GM21381 (cell line): ENCODE data around the gene TFAP2E.
"Not testable (repeated sequence)": the region's sequence is repeated elsewhere in the genome, so short reads cannot be mapped to it uniquely, and the experiment has no call there.

Source experiments
- ATAC-seq: cut with Tn5 transposase; IDR thresholded peaks from one replicate; pipeline ENCODE4 v1.9.1; 2021; ENCODE audit warnings: mild to moderate bottlenecking, moderate library complexity; ENCODE audit not compliant: unreplicated experiment

TFAP2E gene

DNA sequence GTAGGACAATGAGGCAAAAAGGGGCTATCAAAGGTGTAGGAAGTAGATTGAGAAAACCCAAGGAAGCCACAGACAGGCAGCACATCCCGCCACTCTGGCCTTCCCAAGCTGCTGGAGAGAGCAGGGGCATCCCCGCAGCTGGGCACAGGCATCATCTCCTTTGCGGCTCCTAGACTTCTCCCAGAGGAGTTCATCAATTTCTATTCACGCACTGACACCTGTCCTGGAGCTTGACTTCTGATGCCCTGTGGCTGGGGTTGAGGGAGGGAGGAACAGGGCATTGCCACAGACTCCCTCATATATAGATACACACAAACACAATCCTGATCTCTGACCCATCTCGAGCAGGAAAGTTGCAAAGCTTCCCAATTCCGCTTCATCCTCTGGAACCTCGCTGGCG is 1.9 kb upstream of the TFAP2E start:
- no peak for ATAC-seq

DNA sequence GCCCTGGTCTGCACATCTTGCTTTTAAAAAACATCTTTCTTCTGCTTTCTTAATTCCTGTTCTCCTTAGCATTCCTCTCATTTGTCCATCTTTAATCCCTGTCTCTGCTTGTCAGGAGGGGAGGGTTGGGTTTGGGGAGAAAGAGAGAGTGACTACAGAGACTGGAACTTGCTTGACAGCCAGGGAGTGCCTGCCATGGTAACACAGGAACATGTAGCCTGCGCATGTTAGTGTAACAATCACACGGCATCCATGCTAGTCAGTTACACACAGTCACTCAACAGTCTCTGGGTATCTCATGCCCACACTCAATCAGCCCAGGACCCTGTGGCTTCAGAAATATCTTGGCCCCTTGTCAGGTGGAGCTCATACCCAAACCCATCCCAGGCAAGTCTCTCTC is 818 bp upstream of the TFAP2E start:
- ATAC-seq: no peak

DNA sequence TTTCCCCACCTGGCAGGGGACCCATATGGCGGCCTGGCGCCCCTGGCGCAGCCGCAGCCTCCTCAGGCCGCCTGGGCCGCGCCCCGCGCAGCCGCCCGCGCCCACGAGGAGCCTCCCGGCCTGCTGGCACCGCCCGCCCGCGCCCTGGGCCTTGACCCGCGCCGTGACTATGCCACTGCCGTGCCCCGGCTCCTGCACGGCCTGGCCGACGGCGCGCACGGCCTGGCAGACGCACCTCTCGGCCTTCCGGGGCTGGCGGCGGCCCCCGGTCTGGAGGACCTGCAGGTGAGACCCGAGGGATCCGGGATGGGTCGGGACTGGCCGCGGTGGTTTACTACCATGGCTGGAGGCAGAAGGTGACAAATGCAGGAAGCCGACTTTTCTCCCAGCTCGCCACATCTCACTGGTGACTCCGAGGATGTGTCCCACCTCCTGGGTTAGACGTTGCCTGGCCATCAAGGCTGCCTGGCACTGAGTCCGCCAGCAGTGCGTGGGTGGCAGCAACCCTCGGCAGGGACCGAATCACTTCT is 1.1 kb downstream of the TFAP2E start:
- ATAC-seq: no peak

GRCh38 chr1:35574655-35575415 is 1.7 kb downstream of the TFAP2E start:
- no peak for ATAC-seq

DNA sequence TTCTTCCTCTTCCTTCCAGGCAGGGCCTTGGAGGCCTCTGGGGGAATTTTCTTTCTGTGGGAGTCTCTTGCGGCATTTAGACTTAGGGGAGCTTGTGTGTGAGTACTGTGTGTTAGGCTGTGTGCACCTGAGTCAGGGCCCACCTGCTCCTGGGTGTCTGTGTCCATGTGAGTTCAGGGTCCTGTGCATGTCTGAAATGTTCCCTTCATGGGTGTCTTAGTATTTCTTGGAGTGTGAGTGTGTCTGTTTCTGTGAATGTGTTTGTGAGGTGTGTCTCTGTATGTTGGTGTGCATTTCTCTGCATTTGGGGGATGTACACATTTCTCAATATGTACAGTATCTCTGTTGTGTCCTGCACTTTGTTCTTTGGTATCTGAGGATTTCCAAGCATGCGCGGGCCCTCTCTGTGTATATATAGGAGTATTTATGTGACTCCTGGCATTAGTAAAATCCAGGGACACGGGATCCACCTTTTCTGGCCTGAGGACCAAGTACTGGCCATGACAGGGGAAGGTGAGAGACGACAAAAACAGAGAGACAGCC is 2.4 kb downstream of the TFAP2E start:
- ATAC-seq: no peak

DNA sequence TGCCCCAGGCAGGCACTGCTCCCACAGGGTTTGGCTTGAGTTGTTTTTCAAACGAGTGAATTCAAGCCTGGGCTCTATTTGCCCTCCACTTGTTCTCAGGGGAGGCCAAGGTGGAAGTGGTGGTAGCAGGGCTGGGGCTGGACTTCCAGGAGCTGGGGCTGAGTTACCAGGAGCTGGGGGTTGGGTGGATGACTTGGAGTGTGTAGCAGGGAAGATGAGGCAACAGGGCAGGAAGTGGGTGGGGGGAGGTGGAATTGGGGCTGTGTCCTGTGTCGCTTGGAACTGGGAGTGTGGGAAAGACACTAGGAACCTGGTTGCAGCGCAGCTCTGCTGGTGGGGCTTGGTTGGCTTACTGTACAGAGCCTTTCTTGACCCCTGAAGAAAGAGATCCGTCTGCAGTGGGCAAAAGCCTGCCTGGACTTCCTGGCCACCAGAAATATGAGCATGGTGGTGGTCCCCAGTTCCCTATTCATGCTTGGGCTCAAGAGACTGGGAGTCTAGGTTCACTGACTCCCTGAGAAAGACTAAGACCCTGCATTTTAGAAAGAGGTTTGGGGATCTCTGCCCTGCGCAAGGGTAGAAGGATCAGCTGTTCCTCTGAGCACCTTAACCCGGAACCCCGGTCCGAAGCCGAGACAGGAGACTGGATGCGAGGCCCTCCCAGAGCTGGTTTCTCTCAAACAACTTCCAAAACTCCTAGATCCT is 3.1 kb downstream of the TFAP2E start:
- ATAC-seq: no peak

DNA sequence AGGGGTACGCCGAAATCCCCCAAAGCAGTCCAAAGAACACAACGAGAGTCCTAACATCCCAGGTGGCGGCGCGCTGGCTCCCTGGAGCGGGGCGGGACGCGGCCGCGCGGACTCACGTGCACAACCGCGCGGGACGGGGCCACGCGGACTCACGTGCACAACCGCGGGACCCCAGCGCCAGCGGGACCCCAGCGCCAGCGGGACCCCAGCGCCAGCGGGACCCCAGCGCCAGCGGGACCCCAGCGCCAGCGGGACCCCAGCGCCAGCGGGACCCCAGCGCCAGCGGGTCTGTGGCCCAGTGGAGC is 3.6 kb downstream of the TFAP2E start:
- ATAC-seq: not testable (repeated sequence)

GRCh38 chr1:35577071-35577998 is 4.2 kb downstream of the TFAP2E start:
- peak; percentile 75 for ATAC-seq

- ATAC-seq: no peak
These were observed 7.9 kb downstream of the TFAP2E start for GRCh38 chr1:35580949-35581388.

DNA sequence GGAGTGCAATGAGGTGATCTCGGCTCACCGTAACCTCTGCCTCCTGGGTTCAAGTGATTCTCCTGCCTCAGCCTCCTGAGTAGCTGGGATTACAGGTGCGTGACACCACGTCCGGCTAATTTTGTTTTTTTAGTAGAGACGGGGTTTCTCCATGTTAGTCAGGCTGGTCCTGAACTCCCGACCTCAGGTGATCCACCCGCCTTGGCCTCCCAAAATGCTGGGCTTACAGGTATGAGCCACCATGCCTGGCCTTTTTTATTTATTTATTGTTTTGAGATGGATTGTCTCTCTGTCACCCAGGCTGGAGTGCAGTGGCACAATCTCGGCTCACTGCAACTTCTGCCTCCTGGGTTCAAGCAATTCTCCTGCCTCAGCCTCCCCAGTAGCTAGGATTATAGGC is 8.5 kb downstream of the TFAP2E start:
- ATAC-seq: not testable (repeated sequence)

GRCh38 chr1:35585281-35585680 is 12.2 kb downstream of the TFAP2E start:
- no peak for ATAC-seq

DNA sequence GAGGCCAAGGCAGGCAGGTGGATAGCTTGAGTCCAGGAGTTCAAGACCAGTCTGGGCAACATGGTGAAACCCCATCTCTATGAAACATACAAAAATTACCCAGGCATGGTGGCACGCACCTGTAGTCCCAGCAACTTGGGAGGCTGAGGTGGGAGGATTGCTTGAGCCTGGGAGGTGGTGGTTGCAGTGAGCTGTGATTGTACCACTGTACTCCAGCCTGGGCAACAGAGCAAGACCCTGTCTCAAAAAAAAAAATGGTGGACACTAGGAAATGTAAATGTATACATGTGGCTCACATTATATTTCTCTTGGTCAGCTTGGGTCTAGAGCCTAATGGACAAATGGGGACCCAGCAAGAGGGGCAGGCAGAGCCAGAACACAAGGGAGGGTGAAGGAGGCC is 12.7 kb downstream of the TFAP2E start:
- not testable (repeated sequence) for ATAC-seq

DNA sequence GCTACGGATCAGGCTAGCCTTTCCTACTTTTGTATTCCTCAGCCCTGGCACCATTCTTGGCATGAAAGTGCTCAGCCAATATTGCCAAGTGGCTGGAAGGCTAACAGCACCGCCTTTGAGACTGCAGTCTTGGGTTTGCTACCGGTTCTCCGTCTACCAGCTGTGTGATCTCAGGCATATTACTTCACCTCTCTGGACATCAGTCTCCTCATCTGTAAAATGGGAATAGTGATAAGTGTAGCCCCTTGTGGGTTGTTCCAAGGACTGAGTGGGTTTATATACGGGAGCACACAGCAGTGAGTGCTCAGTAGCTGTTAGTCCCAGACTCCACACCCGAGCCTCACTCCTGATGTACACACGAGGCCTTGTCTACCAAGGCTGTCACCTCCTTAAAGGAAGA is 13.7 kb downstream of the TFAP2E start:
- ATAC-seq: no peak

DNA sequence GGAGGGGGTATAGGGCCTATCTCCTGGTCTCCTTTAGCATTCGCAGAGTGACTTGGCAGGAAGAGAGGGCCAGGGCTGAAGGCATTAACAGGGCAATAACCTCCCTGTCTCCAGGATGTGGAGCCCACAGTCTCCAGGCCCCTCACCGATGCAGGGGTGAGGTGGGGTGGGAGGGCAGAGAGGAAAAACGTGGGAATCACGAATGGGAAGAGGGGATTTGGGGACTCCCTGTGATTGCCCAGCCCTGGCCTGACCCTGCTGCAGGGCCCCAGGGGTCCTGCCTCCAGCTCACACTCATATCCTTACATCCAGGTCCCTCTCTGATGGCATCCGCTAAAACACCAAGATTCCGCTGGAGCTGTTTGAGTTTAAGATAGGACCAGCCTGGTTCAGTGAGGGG is 14.6 kb downstream of the TFAP2E start:
- no peak for ATAC-seq

- no peak for ATAC-seq
These were observed 15.2 kb downstream of the TFAP2E start for GRCh38 chr1:35588197-35588910.

DNA sequence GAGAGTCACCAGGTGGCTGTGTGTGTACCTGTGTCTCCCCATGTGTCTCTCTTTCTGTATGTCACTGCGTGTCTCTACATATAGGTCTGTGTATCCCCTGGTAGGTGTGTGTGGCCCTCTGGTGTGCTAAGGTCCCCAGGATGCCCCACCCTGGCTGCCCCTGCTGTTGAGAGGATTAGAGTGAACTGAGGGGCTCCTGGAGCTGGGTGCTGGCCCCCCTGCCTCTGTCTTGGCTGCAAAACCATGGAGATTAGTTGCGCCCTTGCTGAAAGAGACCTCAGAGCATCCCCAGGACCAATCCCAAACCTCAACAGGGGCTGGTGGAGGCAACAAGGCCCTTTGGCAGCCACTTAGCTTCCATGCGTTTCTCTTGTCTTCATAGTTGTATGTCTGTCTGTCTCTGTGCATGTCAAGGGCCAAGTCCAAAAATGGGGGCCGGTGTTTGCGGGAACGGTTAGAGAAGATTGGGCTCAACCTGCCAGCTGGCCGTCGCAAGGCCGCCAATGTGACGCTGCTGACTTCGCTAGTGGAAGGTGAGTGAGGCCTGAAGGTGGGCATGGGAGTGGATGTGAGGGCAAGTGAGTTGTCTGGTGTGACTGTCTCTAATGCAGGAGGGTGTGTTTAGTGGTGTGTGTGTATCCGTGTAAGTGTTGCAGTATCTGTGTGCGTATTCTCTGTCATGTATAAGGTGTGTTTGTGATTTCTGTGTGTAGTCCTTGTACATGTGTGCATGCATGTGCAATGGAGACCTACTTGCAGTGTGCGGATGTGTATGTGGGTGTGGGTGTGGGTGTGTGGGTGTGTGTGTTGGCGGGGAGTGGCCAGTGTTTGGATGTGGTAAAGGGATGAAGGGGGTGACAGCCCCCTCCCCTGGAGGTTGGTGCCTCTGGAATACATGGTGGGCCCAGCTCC is 16.7 kb downstream of the TFAP2E start:
- ATAC-seq: no peak

DNA sequence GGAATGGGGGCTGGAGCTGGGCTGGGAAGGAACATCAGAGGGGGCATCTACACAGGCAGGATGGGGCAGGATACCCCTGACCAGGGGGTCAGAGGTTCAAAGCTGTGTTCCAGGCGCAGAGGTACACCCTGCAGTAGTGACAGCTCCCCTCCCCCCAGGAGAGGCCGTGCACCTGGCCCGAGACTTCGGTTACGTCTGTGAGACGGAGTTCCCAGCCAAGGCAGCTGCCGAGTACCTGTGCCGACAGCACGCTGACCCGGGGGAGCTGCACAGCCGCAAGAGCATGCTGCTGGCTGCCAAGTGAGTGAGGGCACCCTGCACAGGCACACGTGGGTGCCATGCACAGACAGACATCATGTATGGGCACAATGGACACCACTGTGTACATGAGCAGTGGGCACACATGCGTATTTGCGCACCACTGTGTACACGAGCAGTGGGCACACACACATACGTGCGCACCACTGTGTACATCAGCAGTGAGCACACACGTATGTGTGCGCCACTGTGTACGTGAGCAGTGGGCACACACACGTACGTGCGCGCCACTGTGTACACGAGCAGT is 17.4 kb downstream of the TFAP2E start:
- ATAC-seq: no peak

GRCh38 chr1:35591211-35591610 is 18.1 kb downstream of the TFAP2E start:
- ATAC-seq: no peak
